HepG2 (cell line): ENCODE measurements around the gene ZNF148. TPM values are rescaled to one million over a fixed set of nuclear protein-coding genes. Genes with fewer than 3 reads are reported as not detected.

ENCODE experiments used
- ATAC-seq: fragments of 200-7000 bp; cut with Tn5 transposase; 3 replicates; pipeline ENCODE4 v1.9.1; 2020; ENCODE audit warnings: mild to moderate bottlenecking, moderate library complexity
- BruUV-seq: library from RNA; stranded (reverse); fragments of 400-500 nt; replicated peaks from 2 replicates; lab custom pipeline; 2021; lab: Mats Ljungman, UMichigan
- CTCF ChIA-PET: fragments of 300-600 bp; formaldehyde crosslinking; extraction: SDS; loops from one replicate; lab custom pipeline; 2021; ENCODE audit warnings: low total read pairs, inconsistent platforms, low intra/inter-chr PET ratio; lab: Yijun Ruan, JAX
- POLR2A ChIA-PET: fragments of 350-600 bp; sonication (Branson Sonifier 250); formaldehyde crosslinking; loops from one replicate; lab custom pipeline; 2020; ENCODE audit warnings: antibody characterized with exemption, inconsistent platforms; lab: Yijun Ruan, JAX
- DNase-seq: peaks from one replicate; pipeline ENCODE4 v3.0.0-alpha.2; 2015; ENCODE audit warnings: low spot score
- FAIRE-seq: peaks from 3 replicates; lab custom pipeline; 2011; peaks lifted over from hg19 to GRCh38; lab: Jason Lieb, UNC
- H2AFZ ChIP-seq: one replicate; pipeline ENCODE4 v1.6.1; 2011; ENCODE audit warnings: low read length, inconsistent platforms
- H3K27ac ChIP-seq: fragments of 300-600 bp; 3 replicates; pipeline ENCODE4 v1.8.0; 2011; ENCODE audit warnings: mixed run types, mild to moderate bottlenecking, mixed read lengths, low read length, inconsistent platforms; ENCODE audit not compliant: insufficient read depth; ENCODE audit errors: extremely low read length
- H3K27me3 ChIP-seq, 2 experiments: fragments of 200-600 bp in 1 of 2; 2 replicates in 1 of 2; 3 replicates in 1 of 2; pipeline versions ENCODE4 v1.6.0 to v1.8.0; 2011; ENCODE audit warnings: low read length in 2 of 2, mild to moderate bottlenecking in 2 of 2, moderate library complexity in 2 of 2, inconsistent platforms in 1 of 2; ENCODE audit not compliant: insufficient read depth in 2 of 2, control insufficient read depth in 1 of 2
- H3K36me3 ChIP-seq, 2 experiments: fragments of 200-600 bp in 1 of 2; replicated peaks in 1 of 2; 2 replicates in 1 of 2; 3 replicates in 1 of 2; pipeline versions ENCODE4 v1.5.1 to v1.8.0; 2011; ENCODE audit warnings: low read length in 2 of 2, inconsistent platforms in 1 of 2; ENCODE audit not compliant: insufficient read depth in 2 of 2, control insufficient read depth in 1 of 2
- H3K4me1 ChIP-seq: 2 replicates; pipeline ENCODE4 v1.5.1; 2012; ENCODE audit warnings: low read length, inconsistent platforms; ENCODE audit not compliant: insufficient read depth
- H3K4me2 ChIP-seq: 2 replicates; pipeline ENCODE4 v1.6.0; 2011; ENCODE audit warnings: low read depth, low read length, inconsistent platforms
- H3K4me3 ChIP-seq, 3 experiments: fragments of 200-600 bp in 1 of 3; sonication (generic), shearing (Covaris generic) in 1 of 3; replicated peaks in 1 of 3; 2 replicates each; pipeline ENCODE4 v1.5.1; 2011 to 2016; ENCODE audit warnings: low read length in 3 of 3, inconsistent platforms in 2 of 3, low read depth in 2 of 3, mild to moderate bottlenecking in 2 of 3, control low read depth in 1 of 3, mixed read lengths in 1 of 3; ENCODE audit not compliant: insufficient read depth in 1 of 3
- H3K79me2 ChIP-seq: one replicate; pipeline ENCODE4 v1.6.1; 2011; ENCODE audit warnings: low read length, inconsistent platforms; ENCODE audit not compliant: insufficient read depth
- H3K9ac ChIP-seq: 2 replicates; pipeline ENCODE4 v1.6.0; 2011; ENCODE audit warnings: mild to moderate bottlenecking, low read depth, low read length, inconsistent platforms; ENCODE audit not compliant: insufficient read depth
- H3K9me3 ChIP-seq: 2 replicates; pipeline ENCODE4 v1.5.1; 2012; ENCODE audit warnings: mild to moderate bottlenecking, low read length
- H4K20me1 ChIP-seq: 2 replicates; pipeline ENCODE4 v1.6.0; 2011; ENCODE audit warnings: inconsistent platforms, mild to moderate bottlenecking, low read length, moderate library complexity; ENCODE audit not compliant: insufficient read depth
- AHR ChIP-seq: IDR thresholded peaks from 2 replicates; pipeline ENCODE4 v1.6.1; 2018; ENCODE audit warnings: missing genetic modification reagents, missing compliant biosample characterization
- NR3C1 ChIP-seq: sonication (generic); formaldehyde crosslinking; IDR thresholded peaks from 2 replicates; pipeline ENCODE4 v1.4.0; 2020; ENCODE audit warnings: missing genetic modification reagents
- PAX8 ChIP-seq: sonication (generic); formaldehyde crosslinking; IDR thresholded peaks from 2 replicates; pipeline ENCODE4 v1.8.0; 2022; ENCODE audit warnings: mild to moderate bottlenecking, missing genetic modification reagents, borderline replicate concordance
- PTBP1 ChIP-seq: fragments of 200-400 bp; formaldehyde crosslinking; IDR thresholded peaks from 2 replicates; pipeline ENCODE4 v1.6.1; 2018; ENCODE audit warnings: low read length, low read depth; ENCODE audit not compliant: poor library complexity, severe bottlenecking
- TCF7L2 ChIP-seq: IDR thresholded peaks from 2 replicates; pipeline ENCODE4 v1.6.1; 2011; ENCODE audit warnings: mild to moderate bottlenecking, low read depth, low read length, moderate library complexity
- ZFP36 ChIP-seq: fragments of 150-350 bp; IDR thresholded peaks from 2 replicates; pipeline ENCODE4 v1.6.1; 2018; ENCODE audit warnings: borderline replicate concordance, low read length, low read depth; ENCODE audit not compliant: partially characterized antibody
- ZNF274 ChIP-seq: sonication (generic); formaldehyde crosslinking; IDR thresholded peaks from 2 replicates; pipeline ENCODE4 v1.5.1; 2020; ENCODE audit warnings: mild to moderate bottlenecking, missing genetic modification reagents
- ZNF616 ChIP-seq: sonication (generic); formaldehyde crosslinking; IDR thresholded peaks from 2 replicates; pipeline ENCODE4 v1.5.0; 2020; ENCODE audit warnings: low read depth, mild to moderate bottlenecking, missing genetic modification reagents
- WGBS: methylation state at CpG from one replicate; pipeline ENCODE4 v1.1.6; 2017; ENCODE audit warnings: low lambda C conversion rate; 5-methylcytosine and 5-hydroxymethylcytosine counted together
- in situ Hi-C: cut with HindIII; loops from 2 replicates; pipeline ENCODE4 v1.10.0; 2017; ENCODE audit warnings: low pct_unique_long_range_greater_than_20kb; ENCODE audit not compliant: extremely low pct_ligation_motif_present
- intact Hi-C: fragments of 100-400 bp; cut with micrococcal nuclease; formaldehyde crosslinking; loops from one replicate; pipeline ENCODE4 v1.10.0; 2022; ENCODE audit not compliant: unreplicated experiment
- polyA plus RNA-seq, 8 experiments: library from polyadenylated mRNA; depleted of rRNA in 3 of 8; stranded (reverse) in 7 of 8; unstranded in 1 of 8; fragments of >200 nt; fragmentation: Illumina TruSeq in 4 of 8; extraction: Trizol in 4 of 8; gene quantifications; 2 replicates each; pipeline versions ENCODE4 v1.2.1 to v1.2.3, GENCODE V29; 2011 to 2016; ENCODE audit warnings: low read depth in 4 of 8, missing spikeins in 1 of 8, mixed read lengths in 1 of 8; ENCODE audit not compliant: insufficient read depth in 1 of 8
- total RNA-seq, 5 experiments: library from RNA; depleted of rRNA; stranded (reverse); fragments of >200 nt; fragmentation: Illumina TruSeq; extraction: Trizol; gene quantifications; 2 replicates each; pipeline ENCODE4 v1.2.3, GENCODE V29; 2016; ENCODE audit warnings: low read depth in 1 of 5
- TF ChIP-seq, protein P1 (sequence below): IDR thresholded peaks from 2 replicates; pipeline ENCODE4 v1.6.1; 2016; ENCODE audit warnings: missing biosample characterization, missing genetic modification reagents, low read depth

The ZNF148 gene
- total and polyA plus RNA-seq, 2 of the 13 experiments (the other 11 are each of a cell fraction or from before 2014, with no cell fraction given), result 10.6 to 36.1 TPM

DNA sequence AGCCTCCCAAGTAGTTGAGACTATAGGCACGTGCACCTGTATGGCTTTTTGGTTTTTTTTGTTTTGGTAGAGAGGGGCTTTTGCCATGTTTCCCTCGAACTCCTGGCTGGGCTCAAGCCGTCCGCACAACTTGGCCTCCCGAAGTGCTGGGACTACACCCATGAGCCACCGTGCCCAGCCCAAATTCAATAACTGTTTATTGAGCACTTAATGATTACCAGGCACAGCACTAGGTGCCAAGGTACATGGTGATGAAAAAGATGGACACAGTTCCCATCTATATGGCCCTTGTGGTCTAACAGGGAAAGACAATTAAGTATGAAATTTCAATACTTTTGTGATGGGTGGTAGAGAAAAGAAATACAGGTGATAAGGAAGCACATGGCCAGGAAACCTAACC lies 35.8 kb upstream of the ZNF148 start:
- BruUV-seq, result no TSS peak
- H3K4me3 ChIP-seq, result no peak overlapping the region
- no peak for FAIRE-seq

DNA sequence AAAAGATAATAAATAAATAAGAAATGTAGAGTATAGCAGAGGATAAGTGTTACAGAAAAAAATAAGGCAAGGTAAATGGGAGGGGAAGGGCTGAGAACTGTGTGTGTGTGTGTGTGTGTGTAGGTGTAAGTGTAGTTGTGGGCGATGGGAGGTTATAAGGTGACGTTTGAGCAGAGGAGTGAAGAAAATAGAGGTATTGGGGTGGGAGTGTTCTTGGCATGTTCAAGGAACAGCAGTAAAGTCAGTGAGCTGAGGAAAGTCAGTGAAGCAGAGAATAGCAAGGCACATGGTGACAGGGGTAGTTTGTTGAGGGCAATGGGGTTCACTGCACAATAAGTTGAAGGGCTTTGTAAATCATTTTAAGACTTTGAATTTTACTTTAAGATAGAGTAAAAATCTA lies 30.9 kb upstream of the ZNF148 start:
- 1% methylated on average over 2 of the region's 2 CpGs for WGBS
- DNase-seq (no peak), FAIRE-seq (no peak), ATAC-seq (no peak)
- Histone ChIP-seq H3K27ac (no peak overlapping the region), H3K4me3 (no peak overlapping the region), H3K9me3 (no peaks in the 10 kb centered on the region), H2AFZ (no peak overlapping the region), H3K36me3 (no peaks in the 10 kb centered on the region), H3K9ac (no peak overlapping the region), H3K4me1 (no peaks in the 10 kb centered on the region), H3K79me2 (no peaks in the 10 kb centered on the region), H3K4me2 (no peak overlapping the region), H4K20me1 (no peaks in the 10 kb centered on the region), H3K27me3 (no peaks in the 10 kb centered on the region; a peak in 1 of 5 replicates)
- in situ Hi-C loops, result no loop called here
- POLR2A ChIA-PET, result interaction anchor here (1.0 kb wide), 1 partner anchor 31 kb away, joined by 3 read pairs; the partner anchor contains the start of gene ZNF148
- intact Hi-C loops, result no loop called here
- TF ChIP-seq, protein P1, sequence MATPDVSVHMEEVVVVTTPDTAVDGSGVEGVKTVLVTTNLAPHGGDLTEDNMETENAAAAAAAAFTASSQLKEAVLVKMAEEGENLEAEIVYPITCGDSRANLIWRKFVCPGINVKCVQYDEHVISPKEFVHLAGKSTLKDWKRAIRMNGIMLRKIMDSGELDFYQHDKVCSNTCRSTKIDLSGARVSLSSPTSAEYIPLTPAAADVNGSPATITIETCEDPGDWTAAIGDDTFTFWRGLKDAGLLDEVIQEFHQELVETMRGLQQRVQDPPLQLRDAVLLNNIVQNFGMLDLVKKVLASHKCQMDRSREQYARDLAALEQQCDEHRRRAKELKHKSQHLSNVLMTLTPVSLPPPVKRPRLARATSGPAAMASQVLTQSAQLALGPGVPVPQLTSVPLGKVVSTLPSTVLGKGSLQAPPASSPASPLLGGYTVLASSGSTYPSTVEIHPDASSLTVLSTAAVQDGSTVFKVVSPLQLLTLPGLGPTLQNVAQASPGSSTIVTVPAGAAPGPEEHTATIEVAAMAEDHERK (CRISPR knock-in tag), result no peak
- TF ChIP-seq NR3C1 (CRISPR knock-in tag) (no peak), AHR (CRISPR knock-in tag) (no peak), PAX8 (CRISPR knock-in tag) (no peak), TCF7L2 (no peak), PTBP1 (no peak)
- CTCF ChIA-PET, result no interaction called here
- no TSS peak for BruUV-seq

More for the DNA sequence above, 35.8 kb upstream of the ZNF148 start:
- Histone ChIP-seq H3K27ac (no peak overlapping the region), H2AFZ (no peak overlapping the region), H4K20me1 (no peaks in the 10 kb centered on the region), H3K4me2 (no peak overlapping the region), H3K36me3 (no peaks in the 10 kb centered on the region), H3K4me1 (no peaks in the 10 kb centered on the region), H3K79me2 (no peaks in the 10 kb centered on the region), H3K9ac (no peak overlapping the region), H3K9me3 (no peaks in the 10 kb centered on the region), H3K27me3 (no peaks in the 10 kb centered on the region; a peak in 1 of 5 replicates)
- in situ Hi-C loops (no loop called here), intact Hi-C loops (no loop called here)
- DNase-seq (no peak), ATAC-seq (no peak)
- ChIA-PET POLR2A (no interaction called here), CTCF (no interaction called here)
- no peak for TF ChIP-seq ZNF616
- TF ChIP-seq ZNF274 (CRISPR knock-in tag), result no peak
- no peak for TF ChIP-seq ZFP36
- WGBS, result 54% methylated on average over 6 of the region's 6 CpGs
